Heart left ventricle (tissue), 13 donors: ENCODE results near the gene COL17A1.

Source experiments
- CTCF ChIP-seq, 12 donors: fragments of 200-600 bp; sonication (generic) in 4 of 12; IDR thresholded peaks; one replicate each; pipeline versions ENCODE4 v1.5.0 to v1.8.0; 2018 to 2022; ENCODE audit warnings: antibody characterized with exemption in 12 of 12, mild to moderate bottlenecking in 5 of 12
- POLR2A ChIP-seq, 2 donors: fragments of 450-650 bp; IDR thresholded peaks; one replicate each; pipeline ENCODE4 v1.6.1; 2017; ENCODE audit warnings: antibody characterized with exemption in 2 of 2, mild to moderate bottlenecking in 2 of 2, moderate library complexity in 2 of 2
- donor health status: ischemic (EF 13 %, LVEDD 7.1; RV severe dilation, severe dysfunction).
- donor health status: DM: no; HTN: yes; CAD: no.
- donor health status: DM: no; HTN: no; CAD: no.
- donor health status: ischemic (EF 25% LVEDD 6.9; RV normal size, moderate dysfunction).
- donor health status: ischemic (EF 25% LVEDD 5.7; RV mildly dilated, moderate dysfunction).
- donor health status: ischemic (EF 35%, LVEDD 5.7; RV mildly dilated, moderate dysfunction).
- donor health status: nonischemic (EF 11% LVEDD 7.7; RV severe dilation, severe dysfunction).
- donor health status: DM: yes; HTN: yes; CAD: no.
- donor health status: PGD.
- donor health status: ischemic (EF 29% LVEDD 5.4; RV normal size, mild dysfunction).
- donor health status: nonischemic (EF 23%, LVEDD 6.1; RV moderate dilation, normal function).

DNA sequence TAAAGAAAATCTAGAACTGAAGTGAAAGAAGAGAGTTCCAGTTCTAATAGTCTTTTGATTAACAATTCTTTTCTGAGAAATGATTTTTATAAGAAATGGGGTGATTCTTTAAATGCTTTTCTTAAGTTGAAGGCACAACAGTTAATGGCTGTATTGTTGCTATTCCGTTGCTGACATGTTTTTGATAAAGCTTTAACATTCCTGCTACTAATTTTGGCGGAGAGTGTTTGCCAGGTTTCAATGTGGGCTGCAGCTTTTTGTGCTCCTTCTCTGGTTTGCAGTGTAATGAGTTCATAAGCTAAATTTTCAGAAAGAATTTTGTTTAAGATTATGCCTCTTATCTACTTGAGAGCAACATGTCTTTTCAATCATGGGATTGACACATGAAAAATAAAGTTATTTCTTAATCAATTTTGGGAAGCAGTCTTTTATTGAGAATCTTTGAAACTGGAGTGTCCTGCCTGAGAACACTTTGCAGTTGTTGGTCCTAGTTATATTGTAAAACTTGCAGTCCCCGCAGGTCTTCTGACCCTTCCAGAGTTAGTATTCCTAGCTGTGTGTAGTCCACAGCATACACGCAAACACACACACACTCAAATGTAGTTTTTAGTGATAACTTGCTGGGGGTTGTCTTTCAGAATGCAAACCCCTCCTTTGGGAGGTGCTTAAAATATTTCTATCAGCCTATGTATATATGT is 56.7 kb downstream of the COL17A1 start:
- TF ChIP-seq CTCF (IDR thresholded peaks at IDR 0.05) (no peak), POLR2A (IDR thresholded peaks at IDR 0.05) (no peak)
